Measurements from ENCODE around the gene NRTN.

- TF ChIP-seq TAF1 (IDR thresholded peaks at IDR 0.05; ENCODE audit: low read depth) (no peak), CREB1 (IDR thresholded peaks at IDR 0.05; ENCODE audit: low read depth) (no peak), ZBTB7A (IDR thresholded peaks at IDR 0.05; ENCODE audit: low read depth) (no peak)
Measured at GRCh38 chr19:5851302-5851701, 46.4 kb downstream of the NRTN start, which contains the start of gene FUT3.

Data from Ishikawa (cell line).